Panc1 (cell line): ENCODE data around the gene KRT82. TPM values are rescaled to one million over a fixed set of nuclear protein-coding genes. Genes with fewer than 3 reads are reported as not detected.
"Not testable (repeated sequence)": the region's sequence is repeated elsewhere in the genome, so short reads cannot be mapped to it uniquely, and the experiment has no call there.

Experiments used
- ATAC-seq: fragments of 200-7000 bp; cut with Tn5 transposase; 2 replicates; pipeline ENCODE4 v1.9.1; 2020; ENCODE audit warnings: mild to moderate bottlenecking, moderate library complexity
- BruUV-seq: library from RNA; stranded (reverse); fragments of 400-500 nt; replicated peaks from 2 replicates; lab custom pipeline; 2021; lab: Mats Ljungman, UMichigan
- CTCF ChIA-PET: fragments of 300-600 bp; sonication (Branson Sonifier 250); formaldehyde crosslinking; loops from one replicate; lab custom pipeline; 2022; ENCODE audit warnings: antibody characterized with exemption; lab: Charles Lee
- POLR2A ChIA-PET: fragments of 300-600 bp; sonication (Branson Sonifier 250); formaldehyde crosslinking; loops from one replicate; lab custom pipeline; 2022; ENCODE audit warnings: antibody characterized with exemption; lab: Charles Lee
- DNase-seq: peaks from one replicate; pipeline ENCODE4 v3.0.0-alpha.2; 2010; ENCODE audit warnings: low read depth, low spot score
- H3K27ac ChIP-seq: 2 replicates; pipeline ENCODE4 v1.5.1; 2011; ENCODE audit warnings: mild to moderate bottlenecking, low read length, inconsistent platforms
- H3K27me3 ChIP-seq: fragments of 200-500 bp; sonication (Bioruptor generic); 2 replicates; pipeline ENCODE4 v1.6.0; 2014; ENCODE audit warnings: low read length, inconsistent platforms; ENCODE audit not compliant: control insufficient read depth, insufficient read depth
- H3K36me3 ChIP-seq: fragments of 200-500 bp; sonication (Bioruptor generic); 2 replicates; pipeline ENCODE4 v1.5.1; 2014; ENCODE audit warnings: inconsistent platforms, mild to moderate bottlenecking, low read length, moderate library complexity; ENCODE audit not compliant: control insufficient read depth, insufficient read depth
- H3K4me1 ChIP-seq: 2 replicates; pipeline ENCODE4 v1.5.1; 2011; ENCODE audit warnings: inconsistent platforms, mild to moderate bottlenecking, low read length, moderate library complexity; ENCODE audit not compliant: control insufficient read depth, insufficient read depth
- H3K4me3 ChIP-seq, 2 experiments: 2 replicates each; pipeline ENCODE4 v1.5.1; 2011 to 2012; ENCODE audit warnings: low read depth in 2 of 2, low read length in 2 of 2, mild to moderate bottlenecking in 2 of 2, inconsistent platforms in 1 of 2, moderate library complexity in 1 of 2
- H3K9me3 ChIP-seq: fragments of 200-500 bp; sonication (Bioruptor generic); 2 replicates; pipeline ENCODE4 v1.5.1; 2014; ENCODE audit warnings: low read depth, mild to moderate bottlenecking, inconsistent platforms, low read length, moderate library complexity; ENCODE audit not compliant: control insufficient read depth, insufficient read depth
- CTCF ChIP-seq: fragments of 450-650 bp; IDR thresholded peaks from 2 replicates; pipeline ENCODE4 v1.5.1; 2017; ENCODE audit warnings: mild to moderate bottlenecking
- POLR2AphosphoS5 ChIP-seq: IDR thresholded peaks from 2 replicates; pipeline ENCODE4 v1.6.1; 2012; ENCODE audit warnings: mild to moderate bottlenecking, low read depth, low read length, moderate library complexity
- REST ChIP-seq, 2 experiments: IDR thresholded peaks; 2 replicates each; pipeline ENCODE4 v1.6.1; 2011 to 2012; ENCODE audit warnings: low read depth in 2 of 2, control low read depth in 1 of 2, low read length in 1 of 2, mild to moderate bottlenecking in 1 of 2, moderate library complexity in 1 of 2; ENCODE audit not compliant: insufficient read depth in 1 of 2
- SIN3A ChIP-seq: IDR thresholded peaks from 2 replicates; pipeline ENCODE4 v1.6.1; 2012; ENCODE audit warnings: low read depth, mild to moderate bottlenecking, low read length, moderate library complexity, borderline replicate concordance; ENCODE audit not compliant: insufficient read depth
- TCF7L2 ChIP-seq: IDR thresholded peaks from 2 replicates; pipeline ENCODE4 v1.6.1; 2011; ENCODE audit warnings: mild to moderate bottlenecking, low read depth, low read length, inconsistent platforms
- in situ Hi-C: cut with HindIII; loops from 2 replicates; pipeline ENCODE4 v1.10.0; 2016; ENCODE audit warnings: low sequenced_read_pairs, low pct_unique_long_range_greater_than_20kb
- intact Hi-C: fragments of 100-400 bp; cut with micrococcal nuclease; formaldehyde crosslinking; loops from one replicate; pipeline ENCODE4 v1.10.0; 2022; ENCODE audit not compliant: unreplicated experiment
- total RNA-seq: library from RNA; stranded (reverse); gene quantifications from one replicate; pipeline ENCODE4 v1.2.1, GENCODE V29; 2021; ENCODE audit not compliant: unreplicated experiment

Gene KRT82
- total RNA-seq, 1 experiment from 2014 or later, result not detected

- Histone ChIP-seq H3K4me1 (no peaks in the 10 kb centered on the region), H3K36me3 (no peaks in the 10 kb centered on the region), H3K27me3 (peaks cover 3% of the 10 kb centered on the region; the same call in 1 of the 2 replicates), H3K9me3 (no peaks in the 10 kb centered on the region), H3K27ac (no peak overlapping the region), H3K4me3 (no peak overlapping the region)
- ChIA-PET CTCF (interaction anchor here (1.6 kb wide), 1 partner anchor 57 kb away, joined by 3 read pairs; no protein-coding TSS in a partner anchor), POLR2A (interaction anchor here (0.7 kb wide), 1 partner anchor 21 kb away, joined by 3 read pairs; no protein-coding TSS in a partner anchor)
- intact Hi-C loops (no loop called here), in situ Hi-C loops (no loop called here)
- no TSS peak for BruUV-seq
- DNase-seq (no peak), ATAC-seq (no peak)
- TF ChIP-seq TCF7L2 (no peak), CTCF (no peak), SIN3A (no peak), POLR2AphosphoS5 (no peak), REST (IDR thresholded peaks at IDR 0.05; ENCODE audit: insufficient read depth in 1 of 2, low read depth in 2 of 2, low read length in 1 of 2) (no peak)
These were observed 42.1 kb upstream of the KRT82 start for GRCh38 chr12:52448228-52448627.

GRCh38 chr12:52447196-52447595, 41.1 kb upstream of the KRT82 start:
- H3K4me3 ChIP-seq, POLR2A ChIA-PET, H3K4me1 ChIP-seq, H3K27ac ChIP-seq, intact Hi-C loops, H3K9me3 ChIP-seq, in situ Hi-C loops, DNase-seq, ATAC-seq, BruUV-seq, H3K27me3 ChIP-seq, H3K36me3 ChIP-seq: not testable (repeated sequence)
- CTCF ChIA-PET, result interaction anchor here (1.6 kb wide), 1 partner anchor 56 kb away, joined by 3 read pairs; no protein-coding TSS in a partner anchor

GRCh38 chr12:52446367-52447045, 40.4 kb upstream of the KRT82 start:
- ChIA-PET POLR2A (no interaction called here), CTCF (interaction anchor here (1.6 kb wide), 1 partner anchor 55 kb away, joined by 3 read pairs; no protein-coding TSS in a partner anchor)
- no peaks in the 10 kb centered on the region for H3K36me3 ChIP-seq
- ATAC-seq (no peak), DNase-seq (no peak)
- H3K27me3 ChIP-seq, result peaks cover 3% of the 10 kb centered on the region; the same call in 1 of the 2 replicates
- in situ Hi-C loops, result no loop called here
- no peak overlapping the region for H3K4me3 ChIP-seq
- intact Hi-C loops, result no loop called here
- no peak overlapping the region for H3K27ac ChIP-seq
- H3K9me3 ChIP-seq, result no peaks in the 10 kb centered on the region
- TF ChIP-seq SIN3A (no peak), POLR2AphosphoS5 (no peak), REST (IDR thresholded peaks at IDR 0.05; ENCODE audit: insufficient read depth in 1 of 2, low read depth in 2 of 2, low read length in 1 of 2) (no peak), TCF7L2 (no peak), CTCF (no peak)
- BruUV-seq, result no TSS peak
- no peaks in the 10 kb centered on the region for H3K4me1 ChIP-seq
